GM12892 (cell line): ENCODE measurements around the gene FYB2.

ENCODE experiments used
- POLR2A ChIP-seq: IDR thresholded peaks from 2 replicates; pipeline ENCODE4 v1.6.1; 2011; ENCODE audit warnings: low read depth, low read length, control low read depth
- POLR2AphosphoS5 ChIP-seq: IDR thresholded peaks from 2 replicates; pipeline ENCODE4 v1.6.1; 2011; ENCODE audit warnings: low read depth, low read length, control low read depth

- TF ChIP-seq POLR2A, result no peak
- TF ChIP-seq POLR2AphosphoS5, result no peak
Measured at GRCh38 chr1:56788102-56788501, 31.1 kb downstream of the FYB2 start.
